WTC11 (cell line): ENCODE measurements around the gene NOL4L. TPM values are rescaled to one million over a fixed set of nuclear protein-coding genes. Genes with fewer than 3 reads are reported as not detected.
A peak's percentile ranks its signal among the peaks of the same experiment; 100 is the strongest.

Experiments used
- ATAC-seq: fragments of 200-7000 bp; cut with Tn5 transposase; 2 replicates; pipeline ENCODE4 v1.10.0; 2021; ENCODE audit warnings: mild to moderate bottlenecking, moderate library complexity
- CTCF ChIA-PET: fragments of 300-600 bp; sonication (Branson Sonifier 250); formaldehyde crosslinking; loops from one replicate; lab custom pipeline; 2021; ENCODE audit warnings: antibody characterized with exemption; lab: Charles Lee
- POLR2A ChIA-PET: fragments of 350-600 bp; sonication (Branson Sonifier 250); formaldehyde crosslinking; loops from one replicate; lab custom pipeline; 2021; ENCODE audit warnings: antibody characterized with exemption; lab: Charles Lee
- DNase-seq: peaks from one replicate; pipeline ENCODE4 v3.0.0; 2021; ENCODE audit warnings: low spot score
- H3K27ac Mint-ChIP-seq: 2 replicates; pipeline ENCODE4 v1.8.0; 2021; ENCODE audit warnings: mixed read lengths
- H3K27me3 Mint-ChIP-seq: 2 replicates; pipeline ENCODE4 v1.8.0; 2021; ENCODE audit warnings: low read depth, mild to moderate bottlenecking, moderate library complexity, mixed read lengths
- H3K36me3 Mint-ChIP-seq: 2 replicates; pipeline ENCODE4 v1.8.0; 2021; ENCODE audit warnings: mixed read lengths
- H3K4me1 Mint-ChIP-seq: 2 replicates; pipeline ENCODE4 v1.8.0; 2022; ENCODE audit warnings: mixed read lengths
- H3K4me3 Mint-ChIP-seq: 2 replicates; pipeline ENCODE4 v1.8.0; 2021; ENCODE audit warnings: mild to moderate bottlenecking, moderate library complexity, mixed read lengths
- H3K9me3 Mint-ChIP-seq: 2 replicates; pipeline ENCODE4 v1.8.0; 2021; ENCODE audit warnings: mixed read lengths
- CREB1 ChIP-seq: sonication (generic); formaldehyde crosslinking; IDR thresholded peaks from 2 replicates; pipeline ENCODE4 v1.8.0; 2023; ENCODE audit warnings: mild to moderate bottlenecking, missing genetic modification reagents
- CREM ChIP-seq: sonication (generic); formaldehyde crosslinking; IDR thresholded peaks from 2 replicates; pipeline ENCODE4 v1.8.1; 2022; ENCODE audit warnings: mild to moderate bottlenecking, missing genetic modification reagents, moderate library complexity
- E2F1 ChIP-seq: sonication (generic); formaldehyde crosslinking; IDR thresholded peaks from 2 replicates; pipeline ENCODE4 v1.8.0; 2022; ENCODE audit warnings: mild to moderate bottlenecking, missing genetic modification reagents
- ELF4 ChIP-seq: sonication (generic); formaldehyde crosslinking; IDR thresholded peaks from 2 replicates; pipeline ENCODE4 v1.8.1; 2022; ENCODE audit warnings: low read depth, mild to moderate bottlenecking, moderate library complexity, missing genetic modification reagents
- ETV6 ChIP-seq: sonication (generic); formaldehyde crosslinking; IDR thresholded peaks from 2 replicates; pipeline ENCODE4 v1.8.1; 2022; ENCODE audit warnings: mild to moderate bottlenecking, missing genetic modification reagents
- FOXK1 ChIP-seq: sonication (generic); formaldehyde crosslinking; IDR thresholded peaks from 2 replicates; pipeline ENCODE4 v1.8.0; 2022; ENCODE audit warnings: mild to moderate bottlenecking, moderate library complexity, missing genetic modification reagents
- HMGA2 ChIP-seq: fragments of 250-450 bp; sonication (Bioruptor Pico); IDR thresholded peaks from 2 replicates; pipeline ENCODE4 v1.4.0; 2021; ENCODE audit warnings: mild to moderate bottlenecking, moderate library complexity
- MLX ChIP-seq: sonication (generic); formaldehyde crosslinking; IDR thresholded peaks from 2 replicates; pipeline ENCODE4 v1.8.1; 2023; ENCODE audit warnings: mild to moderate bottlenecking, missing genetic modification reagents, moderate library complexity
- NFATC4 ChIP-seq: fragments of 250-450 bp; sonication (Bioruptor Pico); IDR thresholded peaks from 2 replicates; pipeline ENCODE4 v1.9.0; 2021; ENCODE audit warnings: mild to moderate bottlenecking
- SMAD3 ChIP-seq: sonication (generic); formaldehyde crosslinking; IDR thresholded peaks from 2 replicates; pipeline ENCODE4 v1.8.0; 2022; ENCODE audit warnings: missing genetic modification reagents, mild to moderate bottlenecking, borderline replicate concordance
- SMAD4 ChIP-seq: sonication (generic); formaldehyde crosslinking; IDR thresholded peaks from 2 replicates; pipeline ENCODE4 v1.8.0; 2022; ENCODE audit warnings: mild to moderate bottlenecking, missing genetic modification reagents
- STAT6 ChIP-seq: sonication (generic); formaldehyde crosslinking; conservative IDR thresholded peaks from 2 replicates; pipeline ENCODE4 v1.8.1; 2023; ENCODE audit warnings: mild to moderate bottlenecking, low read depth, missing genetic modification reagents, moderate library complexity
- TCF7 ChIP-seq: sonication (generic); formaldehyde crosslinking; IDR thresholded peaks from 2 replicates; pipeline ENCODE4 v1.8.0; 2022; ENCODE audit warnings: mild to moderate bottlenecking, low read depth, missing genetic modification reagents, moderate library complexity
- ZNF416 ChIP-seq: fragments of 250-450 bp; sonication (Bioruptor Pico); IDR thresholded peaks from 2 replicates; pipeline ENCODE4 v1.9.0; 2021; ENCODE audit warnings: mild to moderate bottlenecking, inconsistent platforms
- total RNA-seq: library from RNA; stranded (reverse); gene quantifications from 3 replicates; pipeline ENCODE4 v1.2.3, GENCODE V29; 2021
- TF ChIP-seq, protein P1 (sequence below): fragments of 250-450 bp; sonication (Bioruptor Pico); conservative IDR thresholded peaks from 2 replicates; pipeline ENCODE4 v1.9.0; 2021; ENCODE audit warnings: mild to moderate bottlenecking
- TF ChIP-seq, protein P2 (sequence below): sonication (generic); formaldehyde crosslinking; IDR thresholded peaks from 2 replicates; pipeline ENCODE4 v1.8.0; 2022; ENCODE audit warnings: mild to moderate bottlenecking, missing genetic modification reagents
- TF ChIP-seq, protein P3 (sequence below): fragments of 250-450 bp; sonication (Bioruptor Pico); IDR thresholded peaks from 2 replicates; pipeline ENCODE4 v1.8.0; 2021; ENCODE audit warnings: mild to moderate bottlenecking

Gene NOL4L
- total RNA-seq, 1 experiment from 2014 or later: 29.0 TPM

DNA sequence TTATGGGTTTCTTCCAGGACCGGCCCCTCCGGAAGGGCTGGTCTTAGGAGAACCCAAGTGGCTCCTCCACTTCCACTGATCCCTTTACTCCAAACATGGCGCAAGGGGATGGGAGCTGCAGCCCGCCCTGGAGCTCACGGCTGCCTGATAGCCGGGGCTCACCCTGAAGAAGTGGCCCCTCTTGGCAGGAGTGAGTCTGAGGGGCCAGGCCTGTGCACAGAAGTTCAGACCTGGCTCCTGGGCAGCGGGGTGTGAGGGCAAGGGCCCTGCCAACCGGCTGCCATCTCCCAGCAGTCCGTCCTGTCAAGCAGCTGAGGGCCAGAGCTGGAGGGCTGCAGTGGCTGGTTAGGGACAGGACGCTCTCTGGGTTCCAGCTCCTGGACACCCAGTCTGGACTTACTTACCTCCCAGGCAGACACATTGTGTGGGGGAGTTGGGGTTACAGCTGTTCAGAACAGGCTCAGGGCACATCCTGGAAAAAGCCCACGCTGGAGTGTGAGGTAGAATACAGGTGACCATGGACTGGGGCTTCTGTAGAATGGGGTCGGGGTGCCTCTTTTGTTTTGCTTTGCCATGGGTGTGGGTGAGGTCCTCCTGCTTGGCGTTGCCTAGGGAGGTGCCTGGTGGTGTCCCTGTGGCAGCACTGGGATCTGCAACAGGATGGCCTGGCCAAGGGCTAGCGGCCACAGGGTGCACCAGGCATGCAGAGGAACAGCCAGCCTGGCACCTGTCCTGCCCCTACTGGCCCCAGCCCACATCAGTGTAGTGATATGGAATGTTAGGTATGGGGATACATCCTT lies 138.6 kb downstream of the NOL4L start (continued):
- TF ChIP-seq, protein P1, sequence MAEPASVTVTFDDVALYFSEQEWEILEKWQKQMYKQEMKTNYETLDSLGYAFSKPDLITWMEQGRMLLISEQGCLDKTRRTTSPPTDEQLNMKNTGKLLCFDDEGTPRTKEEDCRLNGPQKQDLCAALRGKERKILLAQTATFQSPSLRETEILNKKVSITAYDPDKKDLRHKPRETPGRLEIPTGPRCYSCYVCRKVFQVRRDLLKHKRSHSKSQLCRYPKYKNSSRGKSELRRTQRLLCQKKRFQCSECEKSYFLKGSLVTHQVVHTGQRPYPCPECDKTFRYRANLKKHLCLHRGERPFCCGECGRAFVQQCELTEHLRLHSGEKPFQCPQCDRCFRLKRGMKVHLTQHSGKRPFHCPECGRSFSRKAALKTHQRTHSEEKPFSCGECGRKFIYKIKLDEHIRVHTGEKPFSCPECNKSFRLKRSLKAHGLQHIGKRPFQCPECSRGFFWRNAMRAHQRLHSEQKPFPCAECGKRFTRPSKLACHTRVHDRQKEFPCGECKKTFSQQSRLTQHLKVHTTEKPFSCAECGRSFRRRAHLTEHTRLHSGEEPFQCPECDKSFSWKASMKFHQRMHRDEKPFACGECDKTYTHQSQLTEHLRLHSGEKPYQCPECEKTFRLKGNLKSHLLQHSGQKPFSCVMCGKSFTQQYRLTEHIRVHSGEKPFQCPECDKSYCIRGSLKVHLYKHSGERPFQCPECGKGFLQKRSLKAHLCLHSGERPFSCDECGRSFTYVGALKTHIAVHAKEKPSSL (CRISPR knock-in tag): no peak
- no peak for TF ChIP-seq NFATC4 (CRISPR knock-in tag)
- TF ChIP-seq ETV6: no peak
- no peak for TF ChIP-seq SMAD4 (CRISPR knock-in tag)
- no peak for TF ChIP-seq CREB1 (CRISPR knock-in tag)
- TF ChIP-seq, protein P2, sequence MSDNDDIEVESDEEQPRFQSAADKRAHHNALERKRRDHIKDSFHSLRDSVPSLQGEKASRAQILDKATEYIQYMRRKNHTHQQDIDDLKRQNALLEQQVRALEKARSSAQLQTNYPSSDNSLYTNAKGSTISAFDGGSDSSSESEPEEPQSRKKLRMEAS: no peak
- TF ChIP-seq, all 79 proteins: peak for 0

GRCh38 chr20:32445539-32446273 lies 139.4 kb downstream of the NOL4L start:
- peaks cover 17% of the 10 kb centered on the region for H3K4me1 Mint-ChIP-seq
- TF ChIP-seq MLX (CRISPR knock-in tag): no peak
- TF ChIP-seq, protein P3, sequence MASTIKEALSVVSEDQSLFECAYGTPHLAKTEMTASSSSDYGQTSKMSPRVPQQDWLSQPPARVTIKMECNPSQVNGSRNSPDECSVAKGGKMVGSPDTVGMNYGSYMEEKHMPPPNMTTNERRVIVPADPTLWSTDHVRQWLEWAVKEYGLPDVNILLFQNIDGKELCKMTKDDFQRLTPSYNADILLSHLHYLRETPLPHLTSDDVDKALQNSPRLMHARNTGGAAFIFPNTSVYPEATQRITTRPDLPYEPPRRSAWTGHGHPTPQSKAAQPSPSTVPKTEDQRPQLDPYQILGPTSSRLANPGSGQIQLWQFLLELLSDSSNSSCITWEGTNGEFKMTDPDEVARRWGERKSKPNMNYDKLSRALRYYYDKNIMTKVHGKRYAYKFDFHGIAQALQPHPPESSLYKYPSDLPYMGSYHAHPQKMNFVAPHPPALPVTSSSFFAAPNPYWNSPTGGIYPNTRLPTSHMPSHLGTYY (CRISPR knock-in tag): no peak
- TF ChIP-seq HMGA2 (CRISPR knock-in tag): no peak
- TF ChIP-seq CREM: no peak
- TF ChIP-seq SMAD3: no peak
- TF ChIP-seq ELF4: no peak
- TF ChIP-seq STAT6 (CRISPR knock-in tag): no peak
- TF ChIP-seq, all 79 proteins: peak for 0
- H3K27me3 Mint-ChIP-seq: no peaks in the 10 kb centered on the region
- DNase-seq (peak; percentile 13), ATAC-seq (peak; percentile 49)
- POLR2A ChIA-PET: no interaction called here
- peaks cover 24% of the 10 kb centered on the region for H3K36me3 Mint-ChIP-seq
- H3K27ac Mint-ChIP-seq: peak overlapping the region; percentile 84
- CTCF ChIA-PET: interaction anchor here (0.5 to 3.0 kb wide), 3 partner anchors 11 to 300 kb away, joined by 3 to 19 read pairs (median 4); no protein-coding TSS in a partner anchor
- H3K4me3 Mint-ChIP-seq: no peak overlapping the region
- H3K9me3 Mint-ChIP-seq: no peaks in the 10 kb centered on the region

DNA sequence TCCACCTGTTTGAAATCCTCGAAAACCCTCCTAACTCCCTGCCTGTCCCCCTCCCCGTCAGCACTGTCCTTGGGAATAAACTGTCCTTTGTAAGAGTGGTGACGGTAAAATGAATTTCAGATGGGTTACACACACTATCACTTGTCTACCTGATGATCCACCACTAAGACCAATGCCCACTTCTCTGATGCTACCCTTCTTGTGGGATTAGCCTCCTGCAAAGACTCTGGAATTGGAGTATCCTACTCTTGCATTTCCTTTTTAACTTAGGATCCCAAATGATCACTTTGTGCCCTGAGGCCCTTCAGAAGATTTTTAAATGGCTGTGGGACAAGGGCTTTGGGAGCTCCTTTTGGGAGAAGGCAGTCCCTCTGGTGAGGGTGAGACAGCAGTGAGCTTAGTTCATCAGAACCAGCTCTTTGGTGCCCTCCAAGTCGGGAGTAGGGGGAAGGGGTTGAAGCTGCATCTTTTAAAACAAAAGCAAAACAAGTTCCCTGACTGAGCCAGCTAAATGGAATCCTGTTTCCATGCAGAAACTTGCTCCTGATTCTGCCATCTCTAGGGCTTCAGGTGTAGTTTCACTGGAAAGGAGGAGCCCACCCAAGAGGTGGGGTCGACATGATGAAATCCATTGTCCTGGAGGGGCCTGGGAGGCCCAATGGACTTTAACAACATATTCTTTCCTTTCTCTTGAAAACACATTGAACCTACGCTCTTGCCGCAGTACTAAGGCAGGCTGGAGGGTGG lies 140.5 kb downstream of the NOL4L start:
- POLR2A ChIA-PET: no interaction called here
- CTCF ChIA-PET: interaction anchor here (1.9 kb wide), 1 partner anchor 12 kb away, joined by 14 read pairs; no protein-coding TSS in a partner anchor
- no peak overlapping the region for H3K4me3 Mint-ChIP-seq
- ATAC-seq: no peak
- H3K27me3 Mint-ChIP-seq: no peaks in the 10 kb centered on the region
- peaks cover 21% of the 10 kb centered on the region for H3K36me3 Mint-ChIP-seq
- H3K27ac Mint-ChIP-seq: peak overlapping the region; percentile 84; the same call in 1 of the 2 replicates
- peaks cover 17% of the 10 kb centered on the region for H3K4me1 Mint-ChIP-seq
- no peaks in the 10 kb centered on the region for H3K9me3 Mint-ChIP-seq
- peak; percentile 5 for DNase-seq
- TF ChIP-seq ETV6 (no peak), E2F1 (no peak), FOXK1 (CRISPR knock-in tag) (no peak), ZNF416 (CRISPR knock-in tag) (no peak), TCF7 (CRISPR knock-in tag) (no peak)
